ENCODE results near the gene CD151. TPM values are rescaled to one million over a fixed set of nuclear protein-coding genes. Genes with fewer than 3 reads are reported as not detected.

The CD151 gene
- total RNA-seq, 1 donor from 2014 or later = 486 TPM

GRCh38 chr11:841981-842369, 9.2 kb downstream of the CD151 start:
- peak; percentile 0 for ATAC-seq
- TF ChIP-seq CTCF (IDR thresholded peaks at IDR 0.05) = no peak
- Histone ChIP-seq H3K9me3 (no peaks in the 10 kb centered on the region), H3K4me3 (peak overlapping the region; percentile 100), H3K4me1 (peaks cover 48% of the 10 kb centered on the region), H3K36me3 (peaks cover 38% of the 10 kb centered on the region), H3K27ac (peak overlapping the region; percentile 97), H3K27me3 (no peaks in the 10 kb centered on the region)
- DNase-seq = no peak
- intact Hi-C loops (cut with DNase I) = no loop called here

GRCh38 chr11:842370-843002, 9.7 kb downstream of the CD151 start, which contains the start of the genes POLR2L and TSPAN4:
Gene POLR2L, minus strand, starts transcription at chr11:842529. Its CDS starts 21 bp downstream, at chr11:842508.
Gene TSPAN4, plus strand, starts transcription at chr11:842852. Its CDS starts 7,453 bp downstream, at chr11:850305.
- H3K27me3 ChIP-seq = no peaks in the 10 kb centered on the region
- peak within 1 kb of the TSS; percentile 97 for H3K27ac ChIP-seq
- no peak for TF ChIP-seq CTCF (IDR thresholded peaks at IDR 0.05)
- H3K4me3 ChIP-seq = peak within 1 kb of the TSS; percentile 100
- intact Hi-C loops (cut with DNase I) = no loop called here
- peaks cover 47% of the 10 kb centered on the region for H3K4me1 ChIP-seq
- H3K9me3 ChIP-seq = no peaks in the 10 kb centered on the region
- DNase-seq = peak; percentile 96
- peak; percentile 67 for ATAC-seq
- peaks cover 33% of the 10 kb centered on the region for H3K36me3 ChIP-seq

GRCh38 chr11:843086-843734, 10.5 kb downstream of the CD151 start:
- Histone ChIP-seq H3K27ac (peak overlapping the region; percentile 97), H3K9me3 (no peaks in the 10 kb centered on the region), H3K4me1 (peaks cover 48% of the 10 kb centered on the region), H3K36me3 (peaks cover 26% of the 10 kb centered on the region), H3K27me3 (no peaks in the 10 kb centered on the region), H3K4me3 (peak overlapping the region; percentile 100)
- DNase-seq (no peak), ATAC-seq (no peak)
- intact Hi-C loops (cut with DNase I) = no loop called here
- TF ChIP-seq CTCF (IDR thresholded peaks at IDR 0.05) = peak; percentile 8

GRCh38 chr11:843818-844692, 11.3 kb downstream of the CD151 start:
- ATAC-seq = peak; percentile 67
- peak overlapping the region; percentile 97 for H3K27ac ChIP-seq
- intact Hi-C loops (cut with DNase I) = no loop called here
- peaks cover 54% of the 10 kb centered on the region for H3K4me1 ChIP-seq
- DNase-seq = peak; percentile 97
- H3K9me3 ChIP-seq = no peaks in the 10 kb centered on the region
- H3K36me3 ChIP-seq = peaks cover 18% of the 10 kb centered on the region
- H3K27me3 ChIP-seq = no peaks in the 10 kb centered on the region
- no peak for TF ChIP-seq CTCF (IDR thresholded peaks at IDR 0.05)
- H3K4me3 ChIP-seq = peak overlapping the region; percentile 100

GRCh38 chr11:844693-845644, 12.2 kb downstream of the CD151 start:
- Histone ChIP-seq H3K4me3 (peak overlapping the region; percentile 100), H3K9me3 (no peaks in the 10 kb centered on the region), H3K36me3 (peaks cover 8% of the 10 kb centered on the region), H3K27ac (peak overlapping the region; percentile 97), H3K27me3 (no peaks in the 10 kb centered on the region), H3K4me1 (peaks cover 51% of the 10 kb centered on the region)
- intact Hi-C loops (cut with DNase I) = no loop called here
- ATAC-seq (peak; percentile 54), DNase-seq (peak; percentile 94)
- peak; percentile 19 for TF ChIP-seq CTCF (IDR thresholded peaks at IDR 0.05)

Measured in upper lobe of right lung (tissue), 1 donor.